DOHH2 (cell line): ENCODE measurements around the gene RASSF3.

ENCODE experiments used
- CTCF ChIP-seq: fragments of 200-600 bp; sonication (generic); IDR thresholded peaks from one replicate; pipeline ENCODE4 v1.5.1; 2014; ENCODE audit warnings: antibody characterized with exemption, mild to moderate bottlenecking, low read depth, low read length; ENCODE audit not compliant: poor library complexity, severe bottlenecking
- EZH2phosphoT487 ChIP-seq: fragments of 200-600 bp; sonication (generic); IDR thresholded peaks from 2 replicates; pipeline ENCODE4 v1.6.1; 2017; ENCODE audit warnings: borderline replicate concordance, mild to moderate bottlenecking, antibody characterized with exemption, low read length, moderate library complexity, mixed read lengths

- no peak for TF ChIP-seq CTCF
- no peak for TF ChIP-seq EZH2phosphoT487
Observed at GRCh38 chr12:64737539-64737938, 127.2 kb downstream of the RASSF3 start.
